Astrocyte (in vitro differentiated cells and primary cell): ENCODE results near the gene TMPRSS9. TPM values are rescaled to one million over a fixed set of nuclear protein-coding genes. Genes with fewer than 3 reads are reported as not detected.

ENCODE experiments used
- DNase-seq: peaks from one replicate; pipeline ENCODE4 v3.0.0-alpha.2; 2010; ENCODE audit warnings: low read depth
- FAIRE-seq: peaks from 2 replicates; lab custom pipeline; 2011; peaks lifted over from hg19 to GRCh38; lab: Jason Lieb, UNC
- H2AFZ ChIP-seq: 2 replicates; pipeline ENCODE4 v1.6.0; 2012; ENCODE audit warnings: low read depth, low read length, inconsistent platforms
- H3K27ac ChIP-seq: 2 replicates; pipeline ENCODE4 v1.5.1; 2011; ENCODE audit warnings: low read depth, low read length, inconsistent platforms
- H3K27me3 ChIP-seq: 2 replicates; pipeline ENCODE4 v1.6.0; 2011; ENCODE audit warnings: low read length, inconsistent platforms; ENCODE audit not compliant: insufficient read depth
- H3K36me3 ChIP-seq: 2 replicates; pipeline ENCODE4 v1.5.1; 2011; ENCODE audit warnings: low read length, inconsistent platforms; ENCODE audit not compliant: insufficient read depth
- H3K4me1 ChIP-seq: 2 replicates; pipeline ENCODE4 v1.5.1; 2011; ENCODE audit warnings: low read length, inconsistent platforms; ENCODE audit not compliant: insufficient read depth
- H3K4me2 ChIP-seq: 2 replicates; pipeline ENCODE4 v1.6.0; 2012; ENCODE audit warnings: low read length, inconsistent platforms
- H3K4me3 ChIP-seq: 2 replicates; pipeline ENCODE4 v1.5.1; 2011; ENCODE audit warnings: low read depth, mild to moderate bottlenecking, low read length, inconsistent platforms; ENCODE audit not compliant: insufficient read depth
- H3K79me2 ChIP-seq: 2 replicates; pipeline ENCODE4 v1.6.0; 2012; ENCODE audit warnings: mild to moderate bottlenecking, low read length, inconsistent platforms; ENCODE audit not compliant: insufficient read depth
- H3K9ac ChIP-seq: 2 replicates; pipeline ENCODE4 v1.6.0; 2012; ENCODE audit warnings: mild to moderate bottlenecking, low read length, inconsistent platforms
- H3K9me3 ChIP-seq: 2 replicates; pipeline ENCODE4 v1.5.1; 2012; ENCODE audit warnings: low read depth, mild to moderate bottlenecking, low read length, inconsistent platforms; ENCODE audit not compliant: insufficient read depth
- H4K20me1 ChIP-seq: 2 replicates; pipeline ENCODE4 v1.6.0; 2012; ENCODE audit warnings: low read length, inconsistent platforms; ENCODE audit not compliant: insufficient read depth
- H3K27ac Mint-ChIP-seq: one replicate; pipeline ENCODE4 v1.8.0; 2021; ENCODE audit warnings: mild to moderate bottlenecking, mixed read lengths; ENCODE audit not compliant: unreplicated experiment
- H3K27me3 Mint-ChIP-seq: one replicate; pipeline ENCODE4 v1.8.0; 2021; ENCODE audit warnings: low read depth, mixed read lengths; ENCODE audit not compliant: unreplicated experiment
- H3K36me3 Mint-ChIP-seq: one replicate; pipeline ENCODE4 v1.8.0; 2021; ENCODE audit warnings: low read depth, mixed read lengths; ENCODE audit not compliant: unreplicated experiment
- H3K4me1 Mint-ChIP-seq: one replicate; pipeline ENCODE4 v1.8.0; 2021; ENCODE audit warnings: low read depth, mixed read lengths; ENCODE audit not compliant: unreplicated experiment
- H3K4me3 Mint-ChIP-seq: one replicate; pipeline ENCODE4 v1.8.0; 2021; ENCODE audit warnings: mild to moderate bottlenecking, moderate library complexity, mixed read lengths; ENCODE audit not compliant: unreplicated experiment
- H3K9me3 Mint-ChIP-seq: one replicate; pipeline ENCODE4 v1.8.0; 2021; ENCODE audit warnings: mild to moderate bottlenecking, mixed read lengths; ENCODE audit not compliant: unreplicated experiment
- EZH2 ChIP-seq: IDR thresholded peaks from 2 replicates; pipeline ENCODE4 v1.6.1; 2012; ENCODE audit warnings: mild to moderate bottlenecking, low read length, inconsistent platforms; ENCODE audit not compliant: insufficient read depth
- total RNA-seq: library from RNA; stranded (reverse); gene quantifications from 2 replicates; pipeline ENCODE4 v1.2.1, GENCODE V29; 2021
- TF ChIP-seq, protein P1 (sequence below): IDR thresholded peaks from 2 replicates; pipeline ENCODE4 v1.5.1; 2011; ENCODE audit warnings: low read depth, mild to moderate bottlenecking, inconsistent platforms, low read length, moderate library complexity; ENCODE audit not compliant: insufficient read depth

TMPRSS9 gene
- total RNA-seq, 1 donor from 2014 or later, result 0.16 TPM

DNA sequence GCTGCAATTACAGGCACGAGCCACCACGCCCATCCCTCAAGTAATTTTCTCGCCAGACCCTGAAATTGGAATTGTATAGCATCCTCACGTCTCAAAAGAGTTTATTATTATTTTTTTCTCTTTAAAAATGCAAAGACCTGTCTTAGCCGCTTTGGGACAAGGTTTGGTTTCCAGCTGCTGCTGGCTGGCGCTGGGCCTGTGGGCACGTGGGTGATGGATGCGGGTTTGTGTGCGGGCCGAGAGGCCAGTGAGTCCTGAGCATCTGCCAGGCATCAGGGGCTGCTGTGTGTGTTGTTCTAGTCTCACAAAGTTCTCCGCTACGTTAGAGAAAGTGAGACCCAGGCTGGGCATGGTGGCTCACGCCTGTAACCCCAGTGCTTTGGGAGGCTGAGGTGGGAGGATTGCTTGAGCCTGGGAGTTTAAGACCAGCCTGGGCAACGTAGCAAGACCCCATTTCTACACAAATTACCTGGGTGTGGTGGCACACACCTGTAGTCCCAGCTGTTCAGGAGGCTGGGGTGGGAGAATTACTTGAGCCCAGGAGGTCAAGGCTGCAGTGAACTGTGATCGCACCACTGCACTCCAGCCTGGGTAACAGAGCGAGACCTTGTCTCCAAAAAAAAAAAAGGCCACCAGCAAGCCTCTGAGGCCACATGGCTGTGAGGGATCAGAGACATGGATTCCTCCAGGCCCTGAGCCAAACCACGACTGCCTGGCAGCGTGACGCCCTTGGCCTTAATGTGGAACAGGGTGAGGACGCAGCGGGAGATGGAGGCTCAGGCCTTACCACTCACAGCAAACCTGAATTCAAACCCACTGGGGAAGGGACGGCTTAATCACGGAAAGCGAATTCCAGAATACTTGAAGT, 4.7 kb upstream of the TMPRSS9 start:
- Mint-ChIP-seq H3K4me1 (no peaks in the 10 kb centered on the region), H3K9me3 (no peaks in the 10 kb centered on the region), H3K27me3 (peaks cover 9% of the 10 kb centered on the region), H3K36me3 (no peaks in the 10 kb centered on the region), H3K4me3 (no peak overlapping the region), H3K27ac (peak overlapping the region; percentile 69)
- Histone ChIP-seq H2AFZ (no peak overlapping the region), H3K9me3 (no peaks in the 10 kb centered on the region), H3K27ac (no peak overlapping the region), H3K4me3 (no peak overlapping the region), H3K36me3 (no peaks in the 10 kb centered on the region), H3K4me2 (no peak overlapping the region), H3K79me2 (no peaks in the 10 kb centered on the region), H3K4me1 (no peaks in the 10 kb centered on the region), H3K9ac (no peak overlapping the region), H4K20me1 (peaks cover 1% of the 10 kb centered on the region), H3K27me3 (peaks cover 12% of the 10 kb centered on the region)
- FAIRE-seq, result no peak
- TF ChIP-seq EZH2, result no peak
- TF ChIP-seq, protein P1, sequence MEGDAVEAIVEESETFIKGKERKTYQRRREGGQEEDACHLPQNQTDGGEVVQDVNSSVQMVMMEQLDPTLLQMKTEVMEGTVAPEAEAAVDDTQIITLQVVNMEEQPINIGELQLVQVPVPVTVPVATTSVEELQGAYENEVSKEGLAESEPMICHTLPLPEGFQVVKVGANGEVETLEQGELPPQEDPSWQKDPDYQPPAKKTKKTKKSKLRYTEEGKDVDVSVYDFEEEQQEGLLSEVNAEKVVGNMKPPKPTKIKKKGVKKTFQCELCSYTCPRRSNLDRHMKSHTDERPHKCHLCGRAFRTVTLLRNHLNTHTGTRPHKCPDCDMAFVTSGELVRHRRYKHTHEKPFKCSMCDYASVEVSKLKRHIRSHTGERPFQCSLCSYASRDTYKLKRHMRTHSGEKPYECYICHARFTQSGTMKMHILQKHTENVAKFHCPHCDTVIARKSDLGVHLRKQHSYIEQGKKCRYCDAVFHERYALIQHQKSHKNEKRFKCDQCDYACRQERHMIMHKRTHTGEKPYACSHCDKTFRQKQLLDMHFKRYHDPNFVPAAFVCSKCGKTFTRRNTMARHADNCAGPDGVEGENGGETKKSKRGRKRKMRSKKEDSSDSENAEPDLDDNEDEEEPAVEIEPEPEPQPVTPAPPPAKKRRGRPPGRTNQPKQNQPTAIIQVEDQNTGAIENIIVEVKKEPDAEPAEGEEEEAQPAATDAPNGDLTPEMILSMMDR, result no peak
- no peak for DNase-seq

DNA sequence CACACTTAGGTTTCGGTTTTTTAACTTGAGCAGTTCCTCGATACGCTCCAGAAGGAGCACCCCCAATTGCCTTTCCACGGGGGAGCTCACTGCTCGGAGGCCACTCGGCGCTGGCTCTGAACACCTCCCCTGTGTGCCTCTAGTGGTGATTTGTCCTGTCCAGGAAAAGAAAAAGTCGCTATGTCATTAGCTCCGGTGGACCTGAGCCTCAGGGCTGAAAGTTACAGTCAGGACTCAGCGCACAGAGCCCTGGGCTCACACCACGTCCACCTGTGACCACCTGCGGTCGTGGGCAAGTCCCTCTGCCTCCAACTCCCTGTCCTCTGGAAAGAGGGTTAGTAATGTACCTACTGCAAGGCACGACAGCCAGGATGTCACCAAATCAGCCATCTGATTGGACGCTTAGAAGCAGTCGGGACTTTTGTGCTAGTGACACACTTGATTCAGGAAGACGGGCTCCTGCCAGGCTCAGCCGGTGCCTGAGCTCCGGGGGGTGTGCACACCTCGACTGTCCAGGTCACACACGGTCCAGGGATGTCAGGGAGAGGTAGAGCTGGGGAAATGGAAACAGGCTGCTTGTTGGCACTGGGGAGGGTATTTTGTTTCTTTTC, 3.9 kb upstream of the TMPRSS9 start:
- H3K27me3 ChIP-seq, result peaks cover 16% of the 10 kb centered on the region
- Mint-ChIP-seq H3K9me3 (no peaks in the 10 kb centered on the region), H3K4me3 (no peak overlapping the region), H3K27ac (no peak overlapping the region), H3K27me3 (peaks cover 13% of the 10 kb centered on the region), H3K36me3 (no peaks in the 10 kb centered on the region), H3K4me1 (no peaks in the 10 kb centered on the region)
- no peak for FAIRE-seq
- no peaks in the 10 kb centered on the region for H4K20me1 ChIP-seq
- H3K9ac ChIP-seq, result no peak overlapping the region
- no peaks in the 10 kb centered on the region for H3K36me3 ChIP-seq
- no peaks in the 10 kb centered on the region for H3K4me1 ChIP-seq
- no peaks in the 10 kb centered on the region for H3K79me2 ChIP-seq
- H3K27ac ChIP-seq, result no peak overlapping the region
- no peak for DNase-seq
- no peak overlapping the region for H2AFZ ChIP-seq
- no peaks in the 10 kb centered on the region for H3K9me3 ChIP-seq
- no peak overlapping the region for H3K4me3 ChIP-seq
- no peak overlapping the region for H3K4me2 ChIP-seq
- TF ChIP-seq, protein P1, result no peak
- no peak for TF ChIP-seq EZH2
